HEK293T (cell line): ENCODE data around the gene SMAP2.

Experiments
- CTCF ChIA-PET: fragments of 350-600 bp; formaldehyde crosslinking; extraction: SDS; loops from one replicate; lab custom pipeline; 2021; ENCODE audit warnings: antibody characterized with exemption, inconsistent platforms; lab: Yijun Ruan, JAX
- POLR2A ChIA-PET: fragments of 350-600 bp; formaldehyde crosslinking; extraction: SDS; loops from one replicate; lab custom pipeline; 2020; ENCODE audit warnings: antibody characterized with exemption, inconsistent platforms; lab: Yijun Ruan, JAX
- DNase-seq: peaks from one replicate; pipeline ENCODE4 v3.0.0; 2012; ENCODE audit warnings: mixed read lengths; ENCODE audit errors: extremely low spot score
- ARNT ChIP-seq: fragments of 450-650 bp; IDR thresholded peaks from 2 replicates; pipeline ENCODE4 v1.6.1; 2017; ENCODE audit warnings: mild to moderate bottlenecking
- BHLHE40 ChIP-seq: fragments of 450-650 bp; IDR thresholded peaks from 2 replicates; pipeline ENCODE4 v1.6.1; 2016; ENCODE audit warnings: mild to moderate bottlenecking, moderate library complexity, borderline replicate concordance
- CTBP1 ChIP-seq: fragments of 450-650 bp; IDR thresholded peaks from 2 replicates; pipeline ENCODE4 v1.6.1; 2016; ENCODE audit warnings: borderline replicate concordance
- ELF4 ChIP-seq: fragments of 450-650 bp; IDR thresholded peaks from 2 replicates; pipeline ENCODE4 v1.6.1; 2017; ENCODE audit warnings: antibody characterized with exemption
- FOXA1 ChIP-seq: fragments of 450-650 bp; IDR thresholded peaks from 2 replicates; pipeline ENCODE4 v1.6.1; 2016; ENCODE audit warnings: mild to moderate bottlenecking
- FOXK2 ChIP-seq: fragments of 450-650 bp; IDR thresholded peaks from 2 replicates; pipeline ENCODE4 v1.6.1; 2016; ENCODE audit warnings: mild to moderate bottlenecking
- FOXM1 ChIP-seq: fragments of 450-650 bp; IDR thresholded peaks from 2 replicates; pipeline ENCODE4 v1.6.1; 2017; ENCODE audit warnings: mild to moderate bottlenecking, borderline replicate concordance
- HDGF ChIP-seq: fragments of 450-650 bp; IDR thresholded peaks from 2 replicates; pipeline ENCODE4 v1.6.1; 2017; ENCODE audit warnings: antibody characterized with exemption, borderline replicate concordance
- L3MBTL2 ChIP-seq: fragments of 450-650 bp; conservative IDR thresholded peaks from 2 replicates; pipeline ENCODE4 v1.6.1; 2016; ENCODE audit warnings: mild to moderate bottlenecking
- LEF1 ChIP-seq: fragments of 450-650 bp; IDR thresholded peaks from 2 replicates; pipeline ENCODE4 v1.6.1; 2017; ENCODE audit warnings: mild to moderate bottlenecking, borderline replicate concordance
- NFRKB ChIP-seq: fragments of 450-650 bp; IDR thresholded peaks from 2 replicates; pipeline ENCODE4 v1.6.1; 2016; ENCODE audit warnings: mild to moderate bottlenecking, moderate library complexity
- PKNOX1 ChIP-seq: fragments of 450-650 bp; IDR thresholded peaks from 2 replicates; pipeline ENCODE4 v1.6.1; 2016
- SP1 ChIP-seq: fragments of 450-650 bp; IDR thresholded peaks from 2 replicates; pipeline ENCODE4 v1.6.1; 2017
- SUZ12 ChIP-seq: fragments of 450-650 bp; IDR thresholded peaks from 2 replicates; pipeline ENCODE4 v1.6.1; 2016; ENCODE audit warnings: mild to moderate bottlenecking
- TARDBP ChIP-seq: fragments of 450-650 bp; IDR thresholded peaks from 2 replicates; pipeline ENCODE4 v1.6.1; 2016
- ZNF384 ChIP-seq: fragments of 450-650 bp; IDR thresholded peaks from 2 replicates; pipeline ENCODE4 v1.6.1; 2016

SMAP2 gene

GRCh38 chr1:40423951-40424618 lies 50.6 kb downstream of the SMAP2 start:
- POLR2A ChIA-PET = no interaction called here
- TF ChIP-seq FOXM1 (no peak), PKNOX1 (no peak)
- no peak for DNase-seq
- CTCF ChIA-PET = interaction anchor here (0.9 to 1.5 kb wide), 2 partner anchors 14 to 19 kb away, joined by 3 to 6 read pairs; no protein-coding TSS in a partner anchor

GRCh38 chr1:40425198-40425597 lies 51.7 kb downstream of the SMAP2 start:
- POLR2A ChIA-PET = no interaction called here

GRCh38 chr1:40431385-40431784 lies 57.9 kb downstream of the SMAP2 start:
- CTCF ChIA-PET = no interaction called here
- POLR2A ChIA-PET = no interaction called here
- DNase-seq = no peak
- TF ChIP-seq PKNOX1 = no peak

More at GRCh38 chr1:40425198-40425597, 51.7 kb downstream of the SMAP2 start:
- no peak for TF ChIP-seq ELF4
- no peak for TF ChIP-seq FOXK2
- TF ChIP-seq ARNT = no peak
- TF ChIP-seq FOXA1 = no peak
- TF ChIP-seq LEF1 = no peak
- DNase-seq = no peak
- CTCF ChIA-PET = interaction anchor here (0.7 to 1.5 kb wide), 4 partner anchors 13 to 20 kb away, joined by 3 to 6 read pairs (median 3); no protein-coding TSS in a partner anchor

GRCh38 chr1:40432644-40433390 lies 59.3 kb downstream of the SMAP2 start:
- POLR2A ChIA-PET = no interaction called here
- TF ChIP-seq NFRKB = no peak
- TF ChIP-seq SUZ12 = no peak
- TF ChIP-seq SP1 = no peak
- TF ChIP-seq BHLHE40 = no peak
- TF ChIP-seq L3MBTL2 = no peak
- no peak for TF ChIP-seq ZNF384
- no peak for TF ChIP-seq FOXM1
- no peak for TF ChIP-seq PKNOX1
- TF ChIP-seq TARDBP = no peak
- no peak for TF ChIP-seq ARNT
- no peak for DNase-seq
- CTCF ChIA-PET = no interaction called here

GRCh38 chr1:40435471-40435870 lies 61.9 kb downstream of the SMAP2 start:
- no peak for TF ChIP-seq PKNOX1
- TF ChIP-seq FOXK2 = no peak
- no peak for TF ChIP-seq ARNT
- TF ChIP-seq FOXA1 = no peak
- TF ChIP-seq BHLHE40 = no peak
- TF ChIP-seq CTBP1 = no peak
- no peak for TF ChIP-seq L3MBTL2
- no peak for TF ChIP-seq TARDBP
- TF ChIP-seq HDGF = no peak
- TF ChIP-seq SP1 = no peak
- no peak for TF ChIP-seq NFRKB
- TF ChIP-seq ZNF384 = no peak
- no peak for TF ChIP-seq SUZ12
- TF ChIP-seq ELF4 = no peak
- no peak for TF ChIP-seq LEF1
- no peak for TF ChIP-seq FOXM1
- DNase-seq = no peak
- POLR2A ChIA-PET = interaction anchor here (1.6 kb wide), 1 partner anchor 15 kb away, joined by 6 read pairs; the partner anchor contains the start of gene ZFP69B
- CTCF ChIA-PET = interaction anchor here (0.6 kb wide), 1 partner anchor 280 kb away, joined by 3 read pairs; no protein-coding TSS in a partner anchor

- ChIA-PET POLR2A (interaction anchor here (1.6 kb wide), 1 partner anchor 14 kb away, joined by 6 read pairs; the partner anchor contains the start of gene ZFP69B), CTCF (interaction anchor here (0.6 kb wide), 1 partner anchor 281 kb away, joined by 3 read pairs; no protein-coding TSS in a partner anchor)
- TF ChIP-seq LEF1 (no peak), ARNT (no peak), CTBP1 (no peak), FOXK2 (no peak), TARDBP (no peak), BHLHE40 (no peak), HDGF (no peak), SUZ12 (no peak), NFRKB (no peak), FOXM1 (no peak), L3MBTL2 (no peak), ZNF384 (no peak)
- no peak for DNase-seq
Measured at GRCh38 chr1:40435876-40436275, 62.3 kb downstream of the SMAP2 start.
